ENCODE measurements around the gene C1orf141.
"Not testable (repeated sequence)": the region's sequence is repeated elsewhere in the genome, so short reads cannot be mapped to it uniquely, and the experiment has no call there.

The C1orf141 gene

GRCh38 chr1:67134695-67135094 lies at the start of gene C1orf141:
C1orf141 (minus strand) TSS chr1:67134970; CDS start chr1:67127240, 7,730 bp downstream.
- DNase-seq (ENCODE audit: low read depth) = no peak

DNA sequence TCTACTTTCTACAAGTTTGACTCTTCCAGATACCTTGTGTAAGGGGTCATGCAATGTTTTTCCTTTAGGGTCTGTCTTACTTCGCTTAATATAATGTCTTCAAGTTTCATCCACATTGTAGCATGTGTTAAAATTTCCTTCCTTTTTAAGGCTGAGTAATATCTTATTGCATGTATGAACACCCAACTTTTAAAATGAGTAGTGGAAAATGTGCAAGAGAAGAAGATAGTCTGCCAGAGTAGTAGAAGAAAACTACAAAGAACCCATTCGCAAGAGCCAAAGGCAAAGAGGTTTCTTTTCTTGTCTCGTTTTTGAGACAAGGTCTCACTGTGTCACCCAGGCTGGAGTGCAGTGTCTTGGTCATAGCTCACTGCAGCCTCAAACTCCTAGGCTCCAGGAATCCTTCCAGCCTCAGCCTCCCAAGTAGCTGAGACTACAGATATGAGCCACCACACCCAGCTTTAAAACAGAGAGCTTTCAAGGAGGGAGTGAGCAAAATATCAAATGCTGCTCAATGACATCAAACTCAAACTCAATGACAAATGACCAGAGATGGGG lies 40.8 kb upstream of the C1orf141 start:
- no peak for DNase-seq (ENCODE audit: low read depth)

GRCh38 chr1:67174716-67175284 lies 40.0 kb upstream of the C1orf141 start:
- DNase-seq (ENCODE audit: low read depth) = no peak

GRCh38 chr1:67173988-67174387 lies 39.2 kb upstream of the C1orf141 start:
- DNase-seq (ENCODE audit: low read depth) = no peak

DNA sequence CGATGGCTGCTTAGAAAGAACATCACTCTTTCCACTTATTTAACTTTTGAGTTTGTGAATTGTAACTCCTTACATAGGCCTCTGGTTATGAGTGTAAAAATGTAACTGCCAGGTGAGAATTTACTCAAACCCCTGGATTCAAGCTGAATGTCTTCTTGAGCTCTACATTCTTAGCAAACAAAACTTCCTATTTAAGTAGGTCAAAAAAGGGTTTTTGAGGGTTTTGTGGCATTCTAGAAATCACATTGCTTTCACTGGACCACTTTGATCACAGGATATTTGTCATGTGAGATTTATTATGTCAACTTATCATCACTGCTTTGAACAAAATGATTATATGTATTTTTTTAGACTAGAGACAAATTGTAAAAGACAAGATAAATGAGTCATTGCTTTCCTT lies 37.2 kb upstream of the C1orf141 start:
- DNase-seq (ENCODE audit: low read depth) = peak; percentile 3

DNA sequence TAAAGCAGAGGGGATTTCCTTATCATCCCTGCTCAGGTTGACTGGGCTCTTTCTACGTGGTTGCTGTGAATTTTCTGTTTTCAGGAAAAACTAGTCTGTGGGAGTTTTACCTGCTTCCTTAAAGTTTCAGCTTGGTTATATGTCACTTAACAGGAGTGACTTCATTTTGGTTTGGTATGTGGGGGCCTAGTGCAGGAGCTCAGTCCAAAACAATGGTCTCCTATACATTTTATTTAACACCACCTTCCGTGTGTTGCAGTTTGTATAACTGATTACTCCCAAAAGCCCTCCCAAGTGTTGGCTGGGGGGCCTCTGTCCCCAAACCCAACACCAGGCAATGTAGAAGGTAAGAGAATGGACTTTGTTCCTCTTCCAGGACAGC lies 36.8 kb upstream of the C1orf141 start:
- DNase-seq (ENCODE audit: low read depth) = no peak

- no peak for DNase-seq (ENCODE audit: low read depth)
Observed at GRCh38 chr1:67170751-67171573, 36.2 kb upstream of the C1orf141 start.

GRCh38 chr1:67169932-67170331 lies 35.2 kb upstream of the C1orf141 start:
- no peak for DNase-seq (ENCODE audit: low read depth)

DNA sequence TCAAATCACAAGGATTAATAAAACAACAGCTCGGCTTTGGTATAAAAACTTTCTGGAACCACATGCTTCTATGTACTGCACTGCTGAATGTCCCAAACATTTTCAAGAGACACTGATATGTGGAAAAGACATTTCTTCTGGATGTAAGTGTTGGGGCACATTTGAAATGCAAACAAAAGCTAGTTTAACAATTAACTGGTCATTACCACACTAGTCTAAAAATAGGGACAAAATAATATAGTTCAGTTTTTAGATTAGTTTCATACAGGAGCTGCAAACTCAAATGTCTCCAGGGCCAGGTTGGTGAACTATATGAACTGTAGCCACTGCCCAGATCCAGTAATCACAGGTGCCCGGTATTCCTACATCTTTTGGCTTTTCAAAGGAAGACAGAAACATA lies 34.7 kb upstream of the C1orf141 start:
- DNase-seq (ENCODE audit: low read depth) = no peak

DNA sequence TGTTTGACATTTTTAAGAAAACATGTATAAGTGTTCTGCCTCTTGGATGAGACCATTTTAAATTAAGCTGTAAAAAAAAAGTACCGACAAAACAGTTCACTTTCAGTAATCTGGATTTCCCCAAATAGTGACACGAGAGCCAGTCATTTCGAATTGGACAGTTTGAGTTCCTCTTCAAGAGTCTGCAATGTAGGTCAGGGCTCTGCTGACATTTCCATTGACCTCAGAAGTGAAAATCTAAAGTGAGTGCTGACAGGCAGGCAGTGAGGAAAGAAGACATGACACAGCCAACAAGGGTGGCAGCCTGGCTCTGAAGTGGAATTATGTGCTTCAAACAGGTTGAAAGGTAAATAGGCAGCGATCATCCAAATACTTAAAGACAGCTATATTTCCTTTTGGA lies 31.4 kb upstream of the C1orf141 start, which contains the start of gene IL23R:
TSS of gene IL23R (plus strand) at position 259 of the 400 bp plus-strand sequence. CDS start 1,667 bp downstream, outside the sequence.
- DNase-seq (ENCODE audit: low read depth) = no peak

- no peak for DNase-seq (ENCODE audit: low read depth)
Observed at GRCh38 chr1:67165468-67166041, 30.8 kb upstream of the C1orf141 start.

GRCh38 chr1:67162954-67163353 lies 28.2 kb upstream of the C1orf141 start:
- peak; percentile 3 for DNase-seq (ENCODE audit: low read depth)

DNA sequence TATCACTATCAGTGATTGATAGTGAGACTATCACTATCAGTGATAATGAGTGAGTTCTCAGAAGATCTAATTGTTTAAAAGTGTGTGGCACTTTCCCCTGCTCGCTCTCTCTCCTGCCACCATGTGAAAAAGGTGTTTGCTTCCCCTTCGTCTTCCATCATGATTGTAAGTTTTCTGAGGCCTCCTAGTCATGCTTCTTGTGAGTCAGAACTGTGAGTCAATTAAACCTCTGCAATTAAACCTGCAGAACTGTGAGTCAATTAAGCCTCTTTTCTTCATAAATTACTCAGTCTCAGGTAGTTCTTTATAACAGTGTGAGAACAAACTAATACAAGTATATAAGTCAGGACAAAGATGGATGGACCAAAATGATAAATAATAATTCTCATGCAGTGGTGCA lies 24.5 kb upstream of the C1orf141 start:
- no peak for DNase-seq (ENCODE audit: low read depth)

DNA sequence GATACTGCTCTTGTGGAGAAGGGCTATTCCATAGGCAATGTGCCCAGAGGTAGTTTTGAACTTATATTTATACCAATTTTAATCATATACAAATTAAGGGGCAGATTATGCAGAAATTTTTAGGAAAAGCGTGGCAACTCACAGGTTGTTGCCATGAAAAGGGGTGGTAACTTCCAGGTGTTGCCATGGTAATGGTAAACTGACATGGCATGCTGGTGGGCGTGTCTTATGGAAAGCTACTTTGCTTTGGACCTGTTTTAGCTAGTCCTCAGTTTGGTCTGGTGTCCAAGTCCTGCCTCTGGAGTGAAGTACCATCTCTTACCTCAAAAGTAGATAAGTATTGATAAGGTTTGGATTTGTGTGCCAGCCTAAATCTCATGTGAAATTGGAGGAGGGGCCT lies 23.6 kb upstream of the C1orf141 start:
- DNase-seq (ENCODE audit: low read depth) = no peak

DNA sequence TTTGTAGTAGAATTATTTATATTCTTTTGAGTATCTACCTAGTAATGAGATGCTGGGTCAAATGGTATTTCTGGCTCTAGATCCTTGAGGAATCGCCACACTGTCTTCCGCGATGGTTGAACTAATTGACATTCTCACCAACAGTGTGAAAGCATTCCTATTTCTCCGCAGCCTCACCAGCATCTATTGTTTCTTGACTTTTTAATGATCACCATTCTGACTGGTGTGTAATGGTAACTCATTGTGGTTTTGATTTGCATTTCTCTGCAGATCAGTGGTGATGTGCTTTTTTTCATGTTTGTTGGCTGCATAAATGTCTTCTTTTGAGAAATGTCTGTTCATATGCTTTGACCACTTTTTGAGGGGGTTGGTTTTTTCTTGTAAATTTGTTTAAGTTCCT lies 16.2 kb upstream of the C1orf141 start:
- no peak for DNase-seq (ENCODE audit: low read depth)

- DNase-seq (ENCODE audit: low read depth) = peak; percentile 83
Observed at GRCh38 chr1:67149179-67149770, 14.5 kb upstream of the C1orf141 start.

DNA sequence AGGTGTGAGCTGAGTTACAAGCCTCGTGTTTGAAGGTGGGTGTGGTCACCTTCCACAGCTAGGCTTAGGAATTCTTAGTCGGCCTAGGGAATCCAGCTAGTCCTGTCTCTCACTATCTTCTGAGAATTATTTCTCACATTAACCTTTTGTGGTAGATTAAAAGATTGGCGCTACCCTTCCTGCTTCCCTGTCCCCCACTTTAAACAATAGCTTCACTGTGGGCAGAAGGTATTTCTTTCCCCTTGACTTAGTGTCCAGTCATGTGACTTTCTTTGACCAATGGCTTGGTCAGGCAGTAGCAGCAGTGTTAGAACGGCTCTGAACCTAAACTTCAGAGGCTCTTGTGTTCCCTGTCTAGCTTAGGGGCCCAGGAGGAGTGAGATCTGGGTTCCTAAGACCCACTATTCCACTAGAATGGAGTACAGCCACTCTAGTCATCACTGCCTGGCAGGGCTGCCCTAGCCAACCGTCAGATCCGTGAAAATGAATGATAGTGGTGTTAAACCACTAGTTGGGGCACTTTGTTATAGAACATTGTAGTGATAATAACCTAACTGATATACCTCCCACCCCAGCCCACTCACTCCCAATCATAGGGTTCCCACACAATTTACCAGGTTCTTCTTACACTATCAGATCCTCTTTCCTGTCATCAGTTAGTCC lies 13.9 kb upstream of the C1orf141 start:
- DNase-seq (ENCODE audit: low read depth) = peak; percentile 18

DNA sequence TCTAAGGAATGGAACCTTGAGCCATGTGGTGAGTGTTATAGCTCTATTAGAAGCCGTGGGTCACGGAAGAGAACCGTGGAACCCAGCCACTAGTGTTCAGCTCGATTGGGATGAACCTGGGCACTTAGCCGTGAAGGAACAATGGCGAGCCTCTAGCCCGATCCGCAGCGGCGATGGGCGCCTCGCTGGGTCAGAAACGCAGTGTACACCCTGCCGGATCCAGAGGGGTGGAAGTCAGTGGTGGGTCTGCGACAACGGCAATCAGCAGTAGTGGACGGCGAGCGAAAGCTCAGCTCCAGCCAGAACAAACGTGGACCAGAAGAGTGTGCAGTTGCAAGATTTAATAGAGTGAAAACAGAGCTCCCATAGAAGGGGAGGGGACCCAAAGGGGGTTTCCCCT lies 13.2 kb upstream of the C1orf141 start:
- DNase-seq (ENCODE audit: low read depth) = not testable (repeated sequence)

DNA sequence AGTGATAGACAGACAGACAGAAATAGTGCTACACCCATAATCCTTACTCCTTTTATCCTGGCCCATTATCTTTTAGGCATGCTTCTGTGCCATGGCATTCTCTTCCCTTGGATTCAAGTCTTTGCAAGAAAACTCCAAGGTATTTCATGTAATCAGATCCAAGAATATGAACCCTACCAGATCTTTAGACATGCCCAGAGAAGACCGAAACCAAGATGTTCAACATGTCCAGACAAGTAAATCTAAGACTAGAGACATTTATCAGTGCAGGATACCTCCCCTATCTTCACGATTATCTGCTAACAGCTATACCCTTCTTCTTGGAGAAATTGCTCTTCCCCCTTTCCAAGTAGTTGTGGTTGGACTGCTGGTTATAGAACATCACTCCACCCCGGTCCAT lies 11.8 kb upstream of the C1orf141 start:
- DNase-seq (ENCODE audit: low read depth) = no peak

GRCh38 chr1:67146101-67146500 lies 11.3 kb upstream of the C1orf141 start:
- no peak for DNase-seq (ENCODE audit: low read depth)

DNA sequence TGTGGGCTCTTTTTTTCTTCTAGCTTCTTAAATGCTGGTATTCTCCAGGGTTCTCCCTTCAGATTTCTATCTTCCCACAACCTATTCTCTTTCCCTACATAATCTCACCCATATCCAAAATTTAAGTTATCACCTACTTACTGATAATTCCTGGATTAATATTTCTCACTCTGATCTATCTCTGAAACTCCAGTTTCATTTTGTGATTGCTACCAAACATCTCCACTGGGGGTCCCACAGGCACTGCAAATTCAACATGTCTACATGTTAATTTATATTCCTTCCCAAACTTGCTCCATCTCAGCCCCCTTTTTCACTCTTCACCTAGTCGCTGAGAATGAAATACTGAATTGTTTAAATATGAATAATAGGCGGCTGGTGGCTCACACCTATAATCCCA lies 9.9 kb upstream of the C1orf141 start:
- no peak for DNase-seq (ENCODE audit: low read depth)

DNA sequence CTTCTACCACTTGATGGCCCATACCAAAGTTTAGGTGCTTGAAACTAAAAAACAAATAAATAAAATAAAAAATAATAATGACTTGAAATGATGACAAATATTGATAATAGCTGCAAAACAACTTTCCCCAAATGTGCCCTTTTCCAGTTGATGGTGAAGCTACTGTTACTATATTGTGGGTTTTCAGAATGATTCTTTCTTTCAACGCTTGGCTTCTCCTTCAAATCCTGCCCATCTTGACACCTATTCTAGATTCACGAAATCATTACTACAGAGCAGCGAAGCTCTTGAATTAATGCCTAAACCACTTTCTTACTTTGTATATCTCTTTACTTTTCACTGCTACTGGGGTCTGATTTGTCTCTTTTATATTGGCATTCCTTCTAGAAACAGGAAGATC lies 9.2 kb upstream of the C1orf141 start:
- DNase-seq (ENCODE audit: low read depth) = no peak

Measured in EH (cell line).